Endothelial cell of umbilical vein (primary cell): ENCODE data around the gene KCNJ6.

Experiments
- EZH2 ChIP-seq: IDR thresholded peaks from 2 replicates; pipeline ENCODE4 v1.6.1; 2012; ENCODE audit warnings: borderline replicate concordance, low read depth, mild to moderate bottlenecking, moderate library complexity, low read length, inconsistent platforms; ENCODE audit not compliant: severe bottlenecking
- FOS ChIP-seq: IDR thresholded peaks from 2 replicates; pipeline ENCODE4 v1.6.1; 2011; ENCODE audit warnings: mild to moderate bottlenecking, low read length, moderate library complexity, borderline replicate concordance; ENCODE audit not compliant: insufficient read depth
- JUN ChIP-seq: IDR thresholded peaks from 2 replicates; pipeline ENCODE4 v1.6.1; 2011; ENCODE audit warnings: borderline replicate concordance, low read depth; ENCODE audit not compliant: insufficient read length, insufficient read depth
- MYC ChIP-seq: IDR thresholded peaks from one replicate; pipeline ENCODE4 v1.6.1; 2011; ENCODE audit warnings: mild to moderate bottlenecking, low read depth, low read length
- POLR2A ChIP-seq: IDR thresholded peaks from 2 replicates; pipeline ENCODE4 v1.6.1; 2012; ENCODE audit warnings: low read depth, mild to moderate bottlenecking, control low read depth, low read length
- POLR2AphosphoS5 ChIP-seq: IDR thresholded peaks from 2 replicates; pipeline ENCODE4 v1.6.1; 2012; ENCODE audit warnings: low read depth, mild to moderate bottlenecking, control low read depth, low read length, moderate library complexity; ENCODE audit not compliant: insufficient read depth
- TF ChIP-seq, protein P1 (sequence below), 2 donors: IDR thresholded peaks; 1 replicate in 1 of 2; 2 replicates in 1 of 2; pipeline ENCODE4 v1.5.1; 2011; ENCODE audit warnings: low read length in 2 of 2, mild to moderate bottlenecking in 2 of 2, moderate library complexity in 2 of 2, control low read depth in 1 of 2, inconsistent platforms in 1 of 2, low read depth in 1 of 2; ENCODE audit not compliant: insufficient read depth in 1 of 2; ENCODE audit errors: extremely low read depth in 1 of 2
- TF ChIP-seq, protein P2 (sequence below): IDR thresholded peaks from 2 replicates; pipeline ENCODE4 v1.6.1; 2011; ENCODE audit not compliant: insufficient read depth, insufficient read length

DNA sequence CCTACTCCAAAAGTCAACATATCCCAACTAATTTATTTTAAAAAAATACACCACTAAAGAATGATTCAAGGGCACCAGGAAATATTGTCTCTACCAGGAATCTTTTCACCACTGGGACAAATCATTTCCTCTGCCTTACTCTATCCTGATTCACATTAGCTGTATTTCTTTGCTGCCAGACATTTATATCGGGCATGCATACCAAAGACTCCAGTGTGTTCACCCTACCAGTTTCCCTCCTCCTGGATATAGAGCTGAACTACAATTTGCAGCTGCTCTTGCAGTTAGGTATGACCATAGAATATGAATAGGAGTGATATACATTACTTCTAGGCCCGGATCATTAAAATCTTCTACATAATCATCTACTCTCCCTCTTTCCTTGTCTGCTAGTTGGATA lies 7.6 kb downstream of the KCNJ6 start:
- TF ChIP-seq, protein P1, sequence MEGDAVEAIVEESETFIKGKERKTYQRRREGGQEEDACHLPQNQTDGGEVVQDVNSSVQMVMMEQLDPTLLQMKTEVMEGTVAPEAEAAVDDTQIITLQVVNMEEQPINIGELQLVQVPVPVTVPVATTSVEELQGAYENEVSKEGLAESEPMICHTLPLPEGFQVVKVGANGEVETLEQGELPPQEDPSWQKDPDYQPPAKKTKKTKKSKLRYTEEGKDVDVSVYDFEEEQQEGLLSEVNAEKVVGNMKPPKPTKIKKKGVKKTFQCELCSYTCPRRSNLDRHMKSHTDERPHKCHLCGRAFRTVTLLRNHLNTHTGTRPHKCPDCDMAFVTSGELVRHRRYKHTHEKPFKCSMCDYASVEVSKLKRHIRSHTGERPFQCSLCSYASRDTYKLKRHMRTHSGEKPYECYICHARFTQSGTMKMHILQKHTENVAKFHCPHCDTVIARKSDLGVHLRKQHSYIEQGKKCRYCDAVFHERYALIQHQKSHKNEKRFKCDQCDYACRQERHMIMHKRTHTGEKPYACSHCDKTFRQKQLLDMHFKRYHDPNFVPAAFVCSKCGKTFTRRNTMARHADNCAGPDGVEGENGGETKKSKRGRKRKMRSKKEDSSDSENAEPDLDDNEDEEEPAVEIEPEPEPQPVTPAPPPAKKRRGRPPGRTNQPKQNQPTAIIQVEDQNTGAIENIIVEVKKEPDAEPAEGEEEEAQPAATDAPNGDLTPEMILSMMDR (IDR thresholded peaks at IDR 0.05; ENCODE audit: extremely low read depth in 1 of 2, insufficient read depth in 1 of 2, low read depth in 1 of 2, low read length in 2 of 2) = no peak
- TF ChIP-seq JUN (no peak), POLR2A (no peak), EZH2 (no peak), POLR2AphosphoS5 (no peak), MYC (no peak), FOS (no peak)
- TF ChIP-seq, protein P2, sequence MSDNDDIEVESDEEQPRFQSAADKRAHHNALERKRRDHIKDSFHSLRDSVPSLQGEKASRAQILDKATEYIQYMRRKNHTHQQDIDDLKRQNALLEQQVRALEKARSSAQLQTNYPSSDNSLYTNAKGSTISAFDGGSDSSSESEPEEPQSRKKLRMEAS = no peak
